GM18526 (cell line): Measurements from ENCODE around the gene GRHPR.

Experiments used
- POLR2A ChIP-seq: IDR thresholded peaks from 3 replicates; pipeline ENCODE4 v1.6.1; 2011; ENCODE audit not compliant: insufficient read length; ENCODE audit errors: extremely low read depth

The GRHPR gene

GRCh38 chr9:37422289-37423104 is at the start of gene GRHPR:
TSS of gene GRHPR (plus strand) at chr9:37422696. CDS start at chr9:37422751, 55 bp downstream.
- TF ChIP-seq POLR2A, result peak; percentile 68

- no peak for TF ChIP-seq POLR2A
These were observed 49.7 kb upstream of the GRHPR start for GRCh38 chr9:37372839-37373238.

GRCh38 chr9:37373621-37374020 is 48.9 kb upstream of the GRHPR start:
- TF ChIP-seq POLR2A, result no peak

DNA sequence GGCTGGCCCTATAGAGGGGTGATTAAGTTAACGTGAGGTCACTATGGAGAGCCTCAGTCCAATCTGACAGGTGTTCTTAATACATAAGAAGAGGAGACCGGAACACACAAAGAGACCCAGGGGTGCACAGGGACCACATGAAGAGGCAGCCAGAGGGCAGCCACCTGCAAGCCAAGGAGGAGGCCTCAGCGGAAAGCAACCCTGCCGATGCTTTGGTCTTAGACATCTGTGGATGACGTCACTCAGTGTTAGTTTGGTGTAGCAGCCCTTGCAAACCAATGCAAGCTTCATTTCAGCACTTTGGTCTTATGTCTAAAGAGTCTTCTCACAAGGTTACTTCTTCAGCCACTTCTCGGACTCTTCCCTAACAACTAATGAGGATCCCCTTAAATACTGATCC is 47.6 kb upstream of the GRHPR start:
- TF ChIP-seq POLR2A, result no peak

DNA sequence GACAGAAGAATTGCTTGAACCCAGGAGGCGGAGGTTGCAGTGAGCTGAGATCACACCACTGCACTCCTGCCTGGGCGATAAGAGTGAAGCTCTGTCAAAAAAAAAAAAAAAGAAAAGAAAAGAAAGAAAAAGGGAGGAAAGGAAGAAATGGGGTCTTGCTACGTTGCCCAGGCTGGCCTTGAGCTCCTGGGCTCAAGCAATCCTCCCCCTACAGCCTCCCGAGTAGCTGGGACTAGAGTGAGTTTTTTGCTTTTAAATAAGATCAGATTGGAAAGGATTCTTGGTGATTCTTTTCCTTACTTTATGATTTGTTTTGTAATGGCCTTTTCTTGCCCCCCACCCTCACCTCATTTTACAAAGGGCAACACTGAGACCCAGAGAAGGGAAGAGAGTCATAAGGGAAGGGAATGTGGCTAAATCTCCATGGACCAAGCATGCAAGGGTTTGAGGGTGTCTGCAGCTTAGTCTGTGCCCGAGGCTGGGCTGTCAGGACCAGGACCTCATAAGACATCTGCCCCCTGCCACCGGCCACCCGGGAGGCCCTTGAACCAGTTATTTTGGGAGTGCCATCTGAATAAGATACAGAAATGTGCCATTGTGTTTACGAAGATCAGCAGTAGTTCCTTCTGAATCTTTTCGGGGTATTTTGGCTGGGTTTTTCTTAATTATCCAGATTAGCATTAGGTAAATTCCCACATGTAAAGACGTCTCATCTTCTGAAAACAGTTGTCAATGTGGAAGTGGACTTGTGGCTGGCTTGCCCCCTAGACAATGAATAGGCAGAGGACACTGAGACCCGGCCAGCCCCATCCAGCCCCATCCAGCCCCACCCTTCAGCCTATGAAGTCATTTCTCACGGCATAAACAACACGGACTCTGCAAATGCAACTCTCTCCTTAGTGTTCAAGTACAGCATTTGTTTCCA is 44.5 kb upstream of the GRHPR start:
- TF ChIP-seq POLR2A, result no peak

GRCh38 chr9:37378613-37379004 is 43.9 kb upstream of the GRHPR start:
- TF ChIP-seq POLR2A, result no peak

- TF ChIP-seq POLR2A, result no peak
These were observed 42.7 kb upstream of the GRHPR start for GRCh38 chr9:37379835-37380234.

DNA sequence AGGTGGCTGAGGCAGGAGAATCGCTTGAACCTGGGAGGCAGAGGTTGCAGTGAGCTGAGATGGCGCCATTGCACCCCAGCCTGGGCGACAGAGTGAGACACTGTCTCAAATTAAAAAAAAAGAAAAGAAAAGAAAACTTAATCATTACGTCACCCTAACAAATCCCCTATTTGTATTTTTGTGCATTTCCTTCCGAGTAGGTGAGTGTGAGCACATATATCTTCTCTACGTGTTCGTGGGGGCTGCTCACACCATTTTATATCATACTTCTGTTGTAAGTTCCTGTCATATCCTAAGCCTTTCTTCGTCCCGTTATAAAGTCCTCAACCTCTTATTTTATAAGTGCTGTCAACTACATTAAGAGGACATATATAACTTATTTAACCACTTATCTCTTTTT is 41.9 kb upstream of the GRHPR start:
- no peak for TF ChIP-seq POLR2A

DNA sequence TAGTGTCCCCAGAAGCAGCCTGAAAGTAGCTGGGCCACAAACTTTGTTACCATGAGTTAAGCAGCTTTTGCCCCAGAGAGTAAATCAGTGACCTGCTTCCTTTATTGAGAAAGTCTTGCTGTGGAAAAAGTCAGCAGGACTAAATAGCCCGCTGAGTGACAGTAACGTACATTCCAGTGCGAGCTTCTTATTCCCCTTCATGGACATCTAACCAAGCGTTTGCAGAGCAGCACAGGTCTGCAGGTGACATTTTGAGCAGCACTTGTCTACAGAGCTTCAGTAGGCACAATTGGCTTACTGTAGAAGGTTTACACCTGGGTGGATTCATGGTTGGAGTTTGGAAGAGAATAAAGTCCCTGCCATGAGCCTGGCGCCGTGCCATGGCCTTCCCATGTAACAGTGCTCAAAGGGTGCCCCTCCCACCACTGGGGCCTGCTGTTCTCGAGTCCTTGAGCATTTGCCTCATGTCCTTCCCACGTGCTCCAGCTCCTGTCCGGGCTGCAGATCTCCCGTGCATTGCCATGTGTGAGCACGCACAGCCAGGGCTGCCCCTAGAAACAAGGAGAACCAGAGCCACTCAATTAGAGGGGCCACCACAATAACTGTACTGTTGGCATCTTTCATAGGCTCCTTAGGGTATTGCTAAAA is 41.3 kb upstream of the GRHPR start:
- TF ChIP-seq POLR2A, result no peak

DNA sequence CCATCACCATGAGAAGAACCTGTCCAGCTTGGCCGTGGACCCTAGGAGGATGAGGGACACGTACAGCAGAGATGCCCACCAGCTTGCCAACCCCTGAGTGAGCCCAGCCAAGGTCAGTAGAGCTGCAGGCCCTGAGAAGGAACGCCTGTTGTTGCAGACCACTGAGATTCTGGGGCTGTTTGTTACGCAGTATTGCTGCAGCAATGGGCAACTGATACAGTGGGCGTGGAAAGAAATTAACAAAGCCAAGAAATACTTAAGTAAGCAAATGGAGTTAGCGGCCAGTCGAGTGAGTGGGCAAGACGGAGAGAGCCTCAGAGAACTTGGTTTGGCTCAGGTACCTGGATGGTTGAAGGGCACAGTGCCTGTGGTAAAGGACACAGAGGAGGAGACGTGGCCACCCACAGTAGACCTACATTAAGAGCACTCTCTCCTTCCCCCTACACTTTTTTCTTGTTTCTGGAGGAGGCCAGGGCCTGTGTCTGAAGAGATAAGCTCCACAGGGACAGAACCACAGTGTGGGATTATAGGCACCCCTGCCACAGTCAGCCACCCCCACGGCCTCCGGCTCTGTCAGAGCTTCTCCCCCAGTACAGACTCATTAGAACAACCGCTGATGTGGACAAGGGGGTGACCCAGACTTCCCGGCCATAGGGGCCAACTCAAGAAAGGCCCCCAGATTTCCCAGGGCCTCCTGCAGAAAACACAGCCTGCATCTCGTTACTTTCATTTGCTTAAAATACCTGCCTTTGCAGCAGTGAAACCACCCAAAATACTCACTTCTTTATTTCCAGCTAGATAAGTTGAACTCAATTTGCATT is 40.1 kb upstream of the GRHPR start:
- peak; percentile 15 for TF ChIP-seq POLR2A

DNA sequence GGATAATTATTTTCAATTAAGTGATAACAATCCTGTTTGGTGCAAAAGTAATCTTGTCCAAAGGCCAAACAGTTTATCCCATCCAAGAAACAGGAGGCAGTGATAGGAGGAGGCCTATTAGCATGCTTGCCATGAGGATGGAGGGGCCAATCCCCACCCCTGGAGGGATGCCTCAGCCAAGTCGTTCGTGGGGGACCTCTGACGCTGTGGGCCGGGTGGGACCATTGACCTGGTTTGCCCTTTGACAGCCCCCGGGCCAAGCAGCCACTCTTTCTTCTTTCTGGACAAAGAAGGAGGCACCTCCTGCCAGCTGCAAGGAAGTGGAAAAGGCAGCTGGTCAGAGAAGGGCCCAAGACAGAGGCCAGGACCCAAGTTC is 39.5 kb upstream of the GRHPR start:
- no peak for TF ChIP-seq POLR2A

- no peak for TF ChIP-seq POLR2A
These were observed 39.1 kb upstream of the GRHPR start for GRCh38 chr9:37383393-37383792.

DNA sequence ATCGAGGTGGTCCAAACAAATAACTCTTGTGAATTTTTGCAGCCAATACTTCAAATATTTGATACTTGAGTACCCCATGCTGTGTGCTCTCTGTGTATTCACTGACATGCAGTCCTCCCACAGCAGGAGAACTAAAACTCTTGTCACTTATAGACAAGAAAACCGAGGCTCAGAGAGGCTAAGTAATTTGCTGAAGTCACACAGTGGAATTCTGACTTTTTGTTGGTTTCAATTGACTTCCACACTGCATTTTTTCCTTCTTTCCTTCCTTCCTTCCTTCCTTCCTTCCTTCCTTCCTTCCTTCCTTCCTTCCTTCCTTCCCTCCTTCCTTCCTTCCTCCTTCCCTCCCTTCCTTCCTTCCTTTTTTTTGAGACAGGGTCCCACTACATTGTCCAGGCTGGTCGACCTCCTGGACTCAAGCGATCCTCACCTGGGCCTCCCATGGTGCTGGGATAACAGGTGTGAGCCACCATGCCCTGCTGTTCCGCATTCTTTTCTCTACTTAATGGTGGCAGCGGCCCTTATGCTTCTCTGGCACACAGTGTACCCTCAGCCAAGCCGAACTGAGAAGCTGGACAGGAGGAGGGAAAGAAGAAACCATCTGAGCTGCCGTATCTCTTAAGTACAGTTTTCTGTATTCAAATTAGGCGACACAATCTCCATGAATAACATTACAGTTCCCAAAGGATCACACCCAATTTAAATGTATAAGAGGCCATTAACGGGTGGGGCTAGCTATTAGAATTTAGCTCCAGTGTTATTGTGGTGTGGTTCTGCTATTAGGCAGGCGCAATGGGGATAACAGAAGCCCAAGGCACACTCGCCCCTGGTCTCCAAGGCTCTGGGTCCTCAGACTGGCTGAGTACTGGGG is 38.4 kb upstream of the GRHPR start:
- TF ChIP-seq POLR2A, result no peak

DNA sequence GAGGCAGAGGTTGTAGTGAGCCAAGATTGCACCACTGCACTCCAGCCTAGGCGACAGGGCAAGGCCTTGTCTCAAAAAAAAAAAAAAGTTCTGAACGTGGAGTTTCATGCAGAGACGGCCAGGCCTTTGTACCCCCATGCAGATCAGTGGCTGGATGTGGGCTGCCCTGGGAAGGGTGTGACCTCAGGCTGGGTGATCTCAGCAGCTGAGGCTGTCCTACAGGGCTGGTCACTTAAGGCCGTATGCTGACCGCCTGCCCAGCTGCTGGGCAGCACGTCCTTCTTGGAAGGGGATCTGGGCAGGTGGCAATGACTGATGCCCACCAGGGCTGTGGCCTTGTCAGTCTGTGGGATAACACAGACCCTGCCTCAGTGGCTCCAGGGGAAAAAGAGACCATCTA is 37.2 kb upstream of the GRHPR start:
- no peak for TF ChIP-seq POLR2A
